GM19238 (cell line): ENCODE measurements around the gene TSPAN18.

Experiments
- DNase-seq: peaks from one replicate; pipeline ENCODE4 v3.0.0; 2011; ENCODE audit warnings: low spot score; ENCODE audit not compliant: insufficient read length

Gene TSPAN18

DNA sequence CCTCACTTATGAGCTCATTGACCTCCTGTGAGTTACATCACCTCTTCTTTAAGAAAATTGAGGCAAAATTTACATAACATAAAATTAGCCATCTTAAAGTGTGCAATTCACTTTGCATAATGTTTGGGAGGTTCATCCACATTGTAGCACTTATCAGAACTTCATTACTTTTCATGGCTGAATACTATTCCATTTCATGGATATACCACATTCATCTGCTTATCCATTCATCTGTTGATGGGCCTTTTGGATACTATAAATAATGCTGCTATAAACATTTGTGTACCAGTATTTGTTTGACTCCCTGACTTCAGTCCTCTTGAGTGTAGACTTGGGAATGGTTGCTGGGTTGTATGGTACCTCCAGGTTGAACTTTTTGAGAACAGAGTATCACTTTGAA, 120.6 kb downstream of the TSPAN18 start:
- DNase-seq: no peak

DNA sequence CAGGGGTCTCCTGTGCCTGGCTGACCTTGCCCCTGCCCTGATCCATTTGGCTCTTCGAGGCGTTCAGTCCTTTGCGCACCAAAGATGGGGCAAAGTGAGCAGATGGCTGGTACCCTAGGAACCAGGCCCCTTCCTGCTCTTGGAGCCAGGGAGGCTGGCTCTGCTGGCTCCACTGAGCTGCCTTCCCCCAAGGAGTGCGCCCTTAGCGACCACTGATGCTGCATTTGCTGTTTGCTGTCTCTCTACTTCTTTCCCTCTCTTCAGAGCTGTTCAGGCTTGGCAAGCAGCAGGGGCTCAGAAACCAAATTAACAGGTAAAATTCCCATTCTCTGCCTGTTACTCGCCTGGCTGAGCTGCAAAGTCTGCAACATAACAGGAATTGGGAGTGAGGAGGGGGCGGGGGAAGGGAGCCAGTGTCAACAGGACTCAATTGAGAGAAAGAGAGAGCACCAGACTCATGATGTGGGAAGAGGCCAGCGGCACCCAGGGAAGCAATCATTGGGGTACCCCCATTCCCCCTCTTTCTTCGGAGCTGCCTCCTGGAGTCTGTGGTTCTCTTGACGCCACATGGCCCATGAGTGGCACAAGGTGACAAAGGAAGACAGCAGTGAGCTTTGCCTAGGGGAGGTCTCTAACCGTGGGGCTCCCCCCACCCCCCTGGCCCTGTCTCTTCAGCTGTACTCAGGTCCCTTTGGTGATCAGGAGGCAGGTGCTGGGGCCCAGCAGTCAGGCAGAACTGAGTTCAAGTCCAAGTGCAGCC, 121.6 kb downstream of the TSPAN18 start:
- DNase-seq: no peak

DNA sequence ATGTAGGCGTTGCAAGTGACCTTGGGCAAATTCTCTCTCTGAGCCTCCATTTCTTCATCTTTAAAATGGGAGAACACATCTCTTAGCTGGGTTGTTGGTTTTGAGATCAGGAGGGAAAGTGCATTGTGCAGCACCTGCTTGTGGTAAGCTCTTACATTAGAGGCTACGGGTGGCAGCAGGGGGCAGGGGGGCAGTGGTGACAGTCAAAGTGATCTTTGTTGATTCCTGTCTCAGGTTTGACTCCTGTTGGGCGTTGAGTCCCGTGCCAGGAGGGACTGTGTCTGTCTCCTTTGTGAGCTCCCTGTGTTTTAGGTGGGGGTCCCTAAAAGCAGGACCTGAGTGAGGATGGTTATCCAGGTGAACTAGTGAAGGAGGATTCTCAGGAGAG, 122.2 kb downstream of the TSPAN18 start:
- no peak for DNase-seq

DNA sequence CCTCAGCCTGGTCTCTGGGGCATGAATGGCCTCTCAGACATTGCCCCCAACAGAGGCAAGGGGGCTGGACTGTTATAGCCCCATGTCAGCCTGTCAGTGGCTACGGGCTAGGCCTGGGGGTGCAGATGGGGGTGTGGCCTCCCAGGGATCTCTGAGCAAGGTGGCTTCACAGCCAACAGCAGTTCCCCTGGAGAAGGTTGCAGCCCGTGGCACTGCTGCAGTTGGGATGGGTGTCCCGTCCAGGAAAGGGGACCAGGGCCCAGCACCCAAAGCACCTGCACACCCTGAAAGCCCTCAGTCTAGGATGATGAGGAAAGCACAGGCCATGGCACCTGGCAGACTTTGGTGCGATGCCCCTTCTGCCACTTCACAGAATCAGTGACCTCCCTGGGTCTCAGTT, 122.7 kb downstream of the TSPAN18 start:
- DNase-seq: no peak

DNA sequence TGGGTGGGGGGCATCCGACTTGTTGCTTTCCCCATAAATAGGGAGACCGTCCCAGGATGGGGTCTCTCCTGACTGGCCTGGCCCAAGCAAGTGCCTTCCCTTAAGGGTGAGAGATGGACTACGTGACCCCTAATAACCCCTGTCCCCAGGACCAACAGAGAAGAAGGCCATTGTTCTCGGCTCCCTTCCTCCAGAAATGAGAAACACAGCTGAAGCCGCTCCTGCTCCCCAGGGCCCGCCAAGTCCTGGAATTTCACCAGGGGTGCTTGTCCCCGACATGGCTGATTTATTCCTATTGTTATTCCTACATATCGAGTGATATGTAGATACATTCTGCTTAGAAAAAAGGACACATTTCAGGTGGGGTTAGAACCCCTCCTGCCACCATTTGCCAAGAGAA, 123.2 kb downstream of the TSPAN18 start:
- DNase-seq: no peak

DNA sequence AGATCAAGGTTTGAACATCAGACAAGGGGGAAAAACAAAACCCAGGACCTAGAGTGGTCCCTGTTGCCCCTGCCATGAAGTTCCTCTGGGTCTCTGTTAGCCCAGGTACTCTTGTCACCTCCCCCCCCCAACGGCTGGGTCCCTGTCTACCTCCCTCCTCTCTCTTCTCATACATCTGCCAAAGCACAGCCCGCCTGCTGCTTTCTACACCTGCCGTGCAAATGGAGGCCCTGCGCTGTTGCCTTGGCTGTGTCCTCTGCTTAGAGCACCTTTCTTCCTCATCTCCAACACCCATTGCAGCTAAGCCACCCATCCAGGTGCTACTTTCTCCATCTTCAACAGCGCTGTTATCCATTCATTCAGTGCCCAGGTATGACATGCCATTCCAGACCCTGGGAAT, 124.7 kb downstream of the TSPAN18 start:
- DNase-seq: no peak

DNA sequence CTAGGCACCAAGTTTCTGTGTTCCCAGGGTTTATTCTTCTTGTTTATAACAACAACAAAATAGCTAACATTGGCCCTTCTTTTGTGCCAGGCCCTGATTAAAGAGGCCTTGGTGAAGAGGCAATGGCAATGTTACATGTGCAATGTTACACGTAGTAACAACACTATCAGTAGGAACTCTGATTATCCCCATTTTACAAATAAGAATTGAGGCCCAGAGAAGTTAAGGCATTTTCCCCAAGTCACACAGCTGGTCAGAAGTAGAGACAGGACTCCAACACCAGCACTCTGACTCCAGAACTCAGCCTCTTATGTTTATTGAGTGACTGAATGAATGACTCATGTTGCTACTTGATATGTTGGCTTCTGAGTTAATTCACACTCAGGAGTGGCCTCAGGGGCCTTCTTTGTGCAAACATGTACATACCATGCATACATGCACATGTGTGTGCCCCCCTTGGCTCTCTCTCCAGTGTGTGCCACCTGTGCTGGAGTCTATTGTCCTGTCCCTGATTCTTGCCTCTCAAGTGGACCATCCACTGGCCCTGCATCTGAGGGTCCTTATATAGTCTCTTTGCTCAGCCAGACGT, 125.5 kb downstream of the TSPAN18 start:
- DNase-seq: no peak

DNA sequence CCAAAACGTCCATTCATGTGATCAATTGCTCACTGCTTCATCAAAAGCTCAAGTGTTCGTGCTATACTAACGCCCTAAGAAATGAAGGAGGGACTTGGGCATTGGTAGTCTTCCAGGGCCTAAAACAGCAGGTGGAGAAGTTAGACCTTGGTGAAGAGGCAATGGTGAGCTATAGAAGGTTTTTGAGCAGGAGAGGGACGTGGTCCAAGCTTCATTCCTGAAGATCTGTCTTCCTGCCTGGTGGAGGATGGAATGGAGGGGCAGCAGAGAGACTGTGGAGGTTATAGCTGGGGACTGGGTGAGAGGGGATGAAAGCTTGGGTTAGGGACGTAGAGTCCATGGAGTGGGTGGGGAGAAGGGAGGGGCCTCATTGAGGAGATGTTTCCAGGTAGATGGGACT, 126.2 kb downstream of the TSPAN18 start:
- DNase-seq: no peak

DNA sequence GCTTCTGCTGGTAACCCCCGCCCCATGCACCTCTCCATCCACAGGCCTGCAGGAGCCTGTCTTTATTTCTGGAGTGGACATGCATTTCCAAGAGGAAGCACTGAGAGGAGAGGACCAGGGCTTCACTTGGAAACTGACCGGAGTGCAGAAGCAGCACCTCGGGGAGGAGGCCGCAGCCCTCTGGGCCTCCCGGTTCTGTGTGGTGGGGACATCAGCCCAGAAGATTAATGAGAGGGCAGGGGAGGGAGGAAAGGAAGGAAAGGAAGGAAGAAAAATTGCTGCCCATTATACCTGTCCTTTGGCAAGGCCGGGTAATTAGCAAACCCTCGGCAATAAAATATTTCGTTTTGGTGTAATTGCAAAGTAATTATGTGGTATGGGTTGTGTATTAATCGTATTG, 126.9 kb downstream of the TSPAN18 start:
- DNase-seq: no peak

DNA sequence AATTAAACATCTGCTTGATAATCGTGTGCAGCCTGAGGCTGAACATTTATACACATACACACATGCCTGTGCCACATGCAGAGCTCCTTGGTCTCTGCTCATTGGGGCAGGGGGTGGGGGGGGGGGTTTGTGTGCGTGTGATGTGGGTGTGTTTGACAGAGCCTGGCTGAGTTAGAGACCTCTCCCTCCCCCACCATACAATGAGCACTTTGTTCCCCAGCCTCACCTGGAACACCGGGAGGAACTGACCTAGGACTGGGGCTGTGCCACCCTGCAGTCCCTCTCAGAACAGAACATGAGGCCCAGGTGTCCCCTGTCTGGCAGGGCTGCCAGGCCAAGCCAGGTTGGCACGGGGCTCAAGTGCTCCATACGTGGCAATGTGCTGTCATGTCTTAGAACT, 127.3 kb downstream of the TSPAN18 start:
- DNase-seq: no peak

DNA sequence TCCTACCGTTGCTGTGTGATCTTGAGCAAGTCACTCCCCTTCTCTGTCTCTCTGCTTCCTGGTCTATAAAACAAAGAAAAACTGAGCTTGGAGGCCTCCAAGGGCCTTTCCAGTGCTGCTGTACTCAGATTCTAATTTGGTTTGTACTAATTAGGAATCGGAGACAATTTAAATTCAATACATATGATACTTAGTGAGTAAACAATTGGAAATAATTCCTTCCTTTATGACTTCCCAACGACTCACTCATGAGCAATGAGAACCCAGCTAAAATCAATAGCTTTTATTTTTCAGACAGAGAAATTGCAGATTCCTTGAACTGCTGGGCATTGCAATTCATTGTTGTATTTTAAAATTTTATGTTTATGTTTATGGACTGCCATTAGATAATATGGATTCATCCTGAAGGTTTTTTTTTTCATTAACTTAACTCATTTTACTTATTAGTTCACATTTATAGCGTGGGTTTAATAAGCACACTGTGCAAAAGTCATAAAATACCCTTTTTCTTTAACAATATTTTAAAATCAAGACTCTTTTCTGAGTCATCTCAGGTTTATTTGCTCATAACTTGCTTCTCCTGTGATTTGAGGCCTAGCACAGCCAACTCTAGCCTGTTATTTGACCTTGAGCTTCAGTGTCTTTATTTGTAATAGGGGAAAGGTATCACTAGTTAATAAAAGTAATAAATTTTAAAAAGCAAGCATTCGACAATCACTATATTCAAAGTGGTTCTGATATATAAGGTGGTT, 128.2 kb downstream of the TSPAN18 start:
- DNase-seq: no peak

DNA sequence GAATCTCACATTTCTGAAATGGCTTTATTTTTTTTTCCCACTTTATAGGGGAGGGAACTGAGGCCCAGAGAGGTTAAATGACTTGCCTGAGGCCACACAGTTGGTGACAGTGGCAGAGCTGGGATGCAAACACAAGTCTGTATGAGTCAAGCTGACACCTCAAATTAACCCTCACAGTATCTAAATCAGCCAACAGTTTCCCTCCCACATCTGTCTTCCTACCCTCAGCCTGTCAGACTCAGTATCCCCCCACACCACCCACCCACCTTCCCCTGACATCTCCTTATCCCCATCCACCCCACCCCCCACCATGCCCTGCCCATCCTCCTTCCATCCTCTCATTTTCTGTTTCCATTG, 128.7 kb downstream of the TSPAN18 start:
- DNase-seq: no peak

DNA sequence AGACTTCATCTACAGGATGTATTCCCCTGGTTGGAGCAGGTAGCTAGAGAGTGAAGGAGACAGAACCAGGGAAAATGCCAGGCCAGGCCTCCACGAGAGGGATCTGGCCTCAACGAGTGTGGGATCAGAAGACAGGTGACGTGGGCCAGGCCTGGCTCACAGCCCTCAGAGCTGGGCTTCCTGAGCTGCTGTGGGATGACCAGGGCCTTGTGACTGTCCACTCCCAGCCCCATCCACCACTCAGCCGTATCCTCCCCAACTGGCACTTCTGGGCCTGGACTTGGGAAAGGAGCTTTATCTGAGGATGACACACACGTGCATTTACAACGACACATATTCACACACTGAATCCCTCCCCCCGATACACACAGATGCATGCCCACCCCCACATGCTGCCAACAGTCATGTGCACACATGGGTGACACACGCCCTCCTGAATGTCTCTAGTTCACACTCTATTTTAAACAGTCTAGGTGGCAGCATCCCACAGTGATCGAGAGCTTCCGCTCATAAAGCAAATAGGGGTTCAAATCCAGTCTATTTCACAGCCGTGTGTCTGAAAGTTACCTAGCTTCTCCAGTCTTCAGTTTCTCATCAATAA, 130.8 kb downstream of the TSPAN18 start:
- DNase-seq: no peak

DNA sequence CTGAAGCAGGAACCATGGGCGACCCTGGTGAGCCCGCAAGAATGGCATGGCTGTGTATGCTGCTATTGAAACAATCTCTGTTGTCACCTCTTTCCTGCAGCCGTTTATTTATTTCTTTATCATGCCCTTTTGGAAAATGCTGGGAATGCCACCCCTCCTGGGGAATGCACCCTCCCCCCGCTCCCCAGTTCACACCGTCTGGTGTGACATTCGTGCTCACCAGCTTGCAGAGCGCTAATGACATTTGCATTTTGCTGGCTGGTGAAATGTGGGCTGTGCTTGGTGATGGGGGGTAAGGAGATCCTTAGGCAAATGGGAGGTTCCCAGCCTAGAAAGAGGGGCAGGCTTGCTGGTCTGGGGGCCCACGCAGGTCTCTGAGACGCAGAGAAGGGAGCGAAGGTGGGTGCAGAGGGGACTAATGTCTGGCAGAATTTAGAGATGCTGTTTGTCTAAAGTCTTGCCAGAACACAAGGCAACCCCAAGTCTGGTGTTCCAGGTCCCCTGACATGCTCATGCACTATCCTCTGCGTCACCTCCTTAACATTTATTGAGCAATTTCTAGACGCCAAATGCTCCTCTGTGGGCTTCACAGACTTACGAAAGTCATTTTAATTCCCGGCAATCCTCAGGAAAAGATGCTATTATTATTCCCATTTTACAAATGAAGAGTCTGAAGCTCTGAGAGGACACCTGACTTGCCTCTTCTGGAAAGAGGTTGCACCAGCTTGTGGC, 132.2 kb downstream of the TSPAN18 start:
- no peak for DNase-seq

DNA sequence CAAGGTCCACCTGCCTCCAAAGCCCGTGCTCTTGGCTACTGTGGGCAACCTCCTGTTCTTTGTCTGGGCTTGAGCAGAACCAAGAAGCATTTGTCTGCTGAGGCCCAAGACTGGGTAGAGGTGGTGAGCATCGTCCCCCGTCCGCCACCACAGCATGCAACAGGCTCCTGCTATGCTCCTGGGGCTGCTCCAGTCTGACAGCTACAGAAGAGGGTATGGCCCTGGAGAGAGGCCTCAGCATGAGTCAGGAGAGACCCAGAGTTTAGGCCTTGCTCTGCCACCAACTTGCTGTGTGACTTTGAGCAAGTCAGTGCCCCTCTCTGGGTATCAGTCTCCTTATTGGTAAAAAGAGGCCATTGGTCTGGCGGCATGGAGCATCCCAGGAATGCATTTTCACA, 132.8 kb downstream of the TSPAN18 start:
- DNase-seq: no peak

DNA sequence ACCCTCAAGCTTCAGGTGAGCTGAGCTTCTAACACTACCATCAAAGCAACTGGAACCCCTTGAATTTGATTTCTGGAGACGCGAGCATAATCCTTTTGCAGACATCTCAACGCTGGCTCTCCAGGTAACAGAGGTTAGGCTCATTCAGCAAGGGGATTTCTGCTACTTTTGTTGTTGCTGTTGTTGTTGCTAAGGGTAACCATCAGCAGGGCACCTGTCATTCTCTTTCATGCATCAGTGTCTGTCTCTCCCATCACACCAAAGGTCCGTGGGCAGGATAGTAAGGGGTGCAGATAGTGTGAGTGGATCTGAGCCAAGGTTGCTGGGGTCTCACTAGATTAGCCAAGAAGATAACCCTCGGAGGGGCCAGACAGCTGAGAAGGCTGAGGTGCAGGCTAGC, 133.6 kb downstream of the TSPAN18 start:
- no peak for DNase-seq

DNA sequence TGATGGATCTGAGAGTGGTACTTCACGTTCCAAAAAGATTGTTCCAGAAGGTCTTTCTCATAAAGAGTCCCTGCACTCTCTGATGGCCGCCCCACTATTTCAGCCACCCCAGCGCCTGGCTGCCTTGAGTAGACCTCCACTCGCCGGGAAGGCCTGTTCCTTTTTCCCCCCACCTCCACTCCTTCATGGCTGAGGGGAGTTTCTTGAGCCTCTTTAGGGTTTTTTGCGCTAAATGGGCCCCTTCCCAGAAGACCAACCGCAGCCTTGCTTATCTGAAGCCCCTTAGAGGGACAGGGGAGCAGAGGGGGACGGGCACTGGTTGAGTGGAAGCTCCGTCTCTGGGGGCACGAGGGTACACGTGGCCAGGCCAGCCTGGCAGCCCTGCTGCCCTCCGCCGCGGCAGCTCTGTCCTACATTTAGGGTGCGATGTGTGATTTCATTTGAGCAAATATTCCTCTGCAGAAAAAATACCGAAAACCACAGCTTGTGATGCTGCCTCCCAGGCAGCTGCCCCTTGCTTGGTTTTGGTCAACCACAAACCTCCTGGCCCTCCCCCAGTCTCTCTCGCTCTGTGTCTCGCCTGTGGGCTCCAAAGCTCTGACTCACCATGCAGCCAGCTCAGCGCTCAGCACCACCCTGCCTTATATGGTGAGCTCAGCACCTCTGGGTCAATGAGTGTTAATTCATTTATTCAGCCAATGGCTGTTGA, 135.2 kb downstream of the TSPAN18 start:
- DNase-seq: peak; percentile 92

DNA sequence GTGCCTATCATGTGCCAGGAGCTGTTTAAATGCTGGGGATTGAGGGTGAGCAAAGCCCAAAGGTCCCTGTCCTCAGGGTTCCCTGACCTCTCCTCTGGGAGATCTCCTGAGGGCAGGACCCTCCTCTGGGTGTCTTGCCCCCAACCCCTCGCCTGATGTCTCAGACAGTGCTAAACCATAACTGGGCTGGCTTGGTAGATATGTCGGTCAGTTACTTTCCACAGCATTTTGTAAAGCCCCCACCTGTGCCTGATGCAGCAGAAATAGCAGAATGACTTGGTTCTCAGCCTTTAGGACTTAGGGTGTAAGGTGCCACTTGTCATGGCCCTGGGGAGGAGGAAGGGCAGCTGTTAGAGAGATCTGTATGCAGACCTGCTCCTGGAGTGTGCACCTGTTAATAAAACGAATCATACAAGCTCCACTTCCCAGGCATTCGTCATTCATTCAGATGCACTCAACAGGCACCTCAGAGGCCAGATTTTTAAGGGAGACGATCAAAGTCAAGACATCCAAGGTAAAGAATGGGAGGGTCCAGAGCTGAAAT, 135.9 kb downstream of the TSPAN18 start:
- no peak for DNase-seq

DNA sequence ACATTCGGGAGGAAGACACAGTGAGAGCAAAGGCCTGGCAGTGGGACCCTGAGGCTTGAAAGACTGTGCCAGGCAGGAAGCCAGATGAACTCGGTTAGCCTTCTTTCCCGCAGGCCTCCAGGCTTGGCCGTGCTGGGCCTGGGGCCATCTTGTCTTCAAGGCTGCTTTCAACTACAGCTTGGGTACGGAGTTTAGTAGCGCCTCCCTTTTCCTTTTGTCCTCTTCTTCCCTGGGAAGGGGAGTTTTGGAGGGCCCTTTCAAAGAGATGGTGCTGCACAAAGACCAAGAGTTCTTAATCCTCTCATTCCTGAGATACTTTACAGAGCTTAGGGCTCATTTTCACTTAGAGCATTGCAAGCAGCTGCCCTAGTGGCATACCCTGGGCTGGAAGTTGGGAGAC, 136.5 kb downstream of the TSPAN18 start:
- no peak for DNase-seq

DNA sequence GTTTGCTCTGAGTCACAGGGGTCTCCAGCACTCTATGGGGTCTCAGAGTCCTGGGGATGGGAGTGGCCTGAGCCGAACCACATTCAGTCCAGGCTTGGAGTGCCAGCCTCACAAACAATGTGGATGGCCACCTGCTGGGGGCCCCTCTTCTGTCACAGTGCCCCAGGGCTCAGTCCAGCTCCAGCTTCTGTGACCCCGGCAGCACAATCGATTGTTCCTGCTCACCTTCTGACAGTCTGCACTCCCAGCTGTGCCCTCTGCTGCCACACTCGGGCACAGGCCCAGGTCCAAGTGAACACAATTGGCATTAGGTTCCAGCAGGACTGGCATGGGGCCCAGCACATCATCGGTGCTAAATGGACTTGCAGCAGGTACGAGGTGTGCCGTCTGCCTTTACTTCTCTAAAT, 139.1 kb downstream of the TSPAN18 start:
- no peak for DNase-seq

DNA sequence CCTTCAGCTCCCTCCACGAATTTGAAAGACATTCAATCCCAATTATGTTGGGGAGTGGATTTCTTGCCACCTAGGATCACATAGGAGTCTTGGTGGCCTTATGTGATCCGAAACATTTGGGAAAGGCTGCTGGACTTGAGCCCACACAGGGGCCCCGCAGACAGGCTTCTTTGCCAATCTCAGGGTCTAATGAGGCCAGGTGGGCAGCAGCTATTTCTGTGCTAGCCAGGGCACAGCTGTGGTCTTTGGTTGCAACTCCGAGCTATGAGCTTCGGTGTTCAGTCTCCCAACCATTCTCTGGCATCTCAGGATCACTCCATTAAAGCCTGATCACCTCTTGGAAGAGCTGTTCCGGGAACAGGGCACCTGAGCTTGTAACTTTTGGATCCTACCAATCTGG, 139.5 kb downstream of the TSPAN18 start:
- DNase-seq: no peak
